ENCODE results near the gene HSD17B2.

HSD17B2 gene

GRCh38 chr16:82020051-82020450 is 15.0 kb upstream of the HSD17B2 start:
- no peak for DNase-seq

DNA sequence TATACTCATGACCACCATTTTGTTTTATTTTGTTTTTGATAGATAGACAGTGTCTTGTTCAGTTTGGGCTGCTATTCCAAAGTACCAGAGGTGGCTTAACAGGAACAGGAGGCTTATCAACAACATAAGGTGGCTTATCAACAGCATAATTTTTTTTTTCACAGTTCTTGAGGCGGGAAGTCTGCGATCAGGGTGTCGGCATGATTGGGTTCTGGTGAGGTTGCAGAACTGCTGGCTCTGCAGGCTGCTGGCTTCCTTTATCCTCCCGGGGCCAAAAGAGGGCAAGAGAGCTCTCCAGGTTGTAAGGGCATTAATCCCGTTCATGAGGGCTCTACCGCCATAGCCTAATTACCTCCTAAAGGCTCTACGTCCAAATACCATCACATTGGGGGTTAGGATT is 11.8 kb upstream of the HSD17B2 start:
- DNase-seq = no peak

GRCh38 chr16:82024316-82024715 is 10.7 kb upstream of the HSD17B2 start:
- no peak for DNase-seq

DNA sequence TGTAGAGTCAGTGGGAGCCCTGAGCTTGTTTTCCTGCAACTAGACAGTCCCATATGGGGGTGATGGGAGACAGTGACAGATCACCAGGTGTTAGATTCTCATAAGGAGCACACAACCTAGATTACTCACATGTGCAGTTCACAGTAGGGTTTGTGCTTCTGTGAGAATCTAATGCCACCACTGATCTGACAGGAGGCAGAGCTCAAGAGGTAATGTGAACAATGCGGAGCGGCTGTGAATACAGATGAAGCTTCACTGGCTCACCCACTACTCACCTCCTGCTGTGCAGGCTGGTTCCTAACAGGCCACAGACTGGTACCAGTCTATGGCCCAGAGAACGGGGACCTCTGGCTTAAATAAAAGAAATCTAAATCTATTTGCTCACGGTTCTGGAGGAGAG is 10.2 kb upstream of the HSD17B2 start:
- DNase-seq = no peak

DNA sequence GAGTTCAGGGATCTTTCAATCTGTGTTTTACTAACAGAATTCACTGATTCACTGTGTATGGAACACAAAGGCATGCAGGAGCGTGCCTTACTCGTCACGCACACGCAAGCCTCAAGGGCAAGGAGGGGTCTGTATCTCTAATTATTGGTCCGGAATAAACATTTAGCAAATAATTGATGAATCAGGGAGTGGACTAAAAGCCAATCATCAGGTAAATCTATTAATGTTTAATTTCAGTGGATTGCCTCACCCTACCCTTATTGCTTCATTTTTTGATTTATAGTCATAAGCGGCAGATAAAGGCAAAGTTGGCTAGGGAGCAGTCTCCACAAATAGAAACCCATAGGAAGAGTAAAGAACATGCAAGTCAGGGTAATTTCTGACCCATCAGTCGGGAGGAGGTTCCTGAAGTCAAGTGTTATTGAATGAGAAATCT is 7.4 kb upstream of the HSD17B2 start:
- DNase-seq = no peak

- DNase-seq = no peak
These were observed 3.7 kb upstream of the HSD17B2 start for GRCh38 chr16:82031116-82032084.

DNA sequence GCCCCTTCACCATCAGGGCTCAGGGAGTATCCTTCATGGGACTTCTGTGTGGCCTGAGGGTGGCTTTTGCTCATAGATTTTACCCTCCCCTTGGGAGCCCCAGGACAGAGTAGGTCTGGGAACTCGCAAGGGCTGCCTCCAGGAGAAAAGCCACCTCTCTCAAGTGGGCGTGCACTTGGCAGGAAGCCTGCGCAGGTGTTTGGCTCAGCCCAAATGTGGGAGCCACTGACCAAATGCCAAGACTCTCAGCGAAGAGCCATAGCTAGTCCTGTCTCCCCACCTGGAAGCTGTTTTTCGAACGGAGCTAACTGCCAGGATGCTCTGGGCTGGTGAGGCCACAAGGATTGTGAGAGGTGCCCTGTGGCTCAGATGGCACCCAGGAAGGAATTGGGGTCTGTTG is 2.0 kb upstream of the HSD17B2 start:
- no peak for DNase-seq

- DNase-seq = no peak
These were observed 1.3 kb upstream of the HSD17B2 start for GRCh38 chr16:82033683-82034300.

DNA sequence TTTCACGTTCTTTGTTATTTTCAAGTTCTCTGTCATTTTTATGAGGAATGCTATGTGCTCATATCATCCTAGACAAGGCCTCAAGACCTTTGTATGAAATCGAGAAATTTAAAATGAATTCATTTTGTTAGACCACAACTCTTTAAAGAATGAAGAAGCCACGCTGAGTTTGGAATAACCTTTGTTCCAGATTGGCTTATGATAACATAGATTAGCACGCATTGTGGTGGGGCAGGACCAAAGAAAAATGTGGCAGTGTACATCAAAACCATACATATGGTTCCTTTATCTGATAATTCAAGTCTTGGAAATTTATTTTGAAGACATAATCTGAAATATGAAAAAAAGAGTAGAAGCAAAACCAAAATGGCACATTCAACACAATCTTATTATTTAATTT is 2.2 kb downstream of the HSD17B2 start:
- no peak for DNase-seq

- no peak for DNase-seq
These were observed 2.6 kb downstream of the HSD17B2 start for GRCh38 chr16:82037666-82038065.

DNA sequence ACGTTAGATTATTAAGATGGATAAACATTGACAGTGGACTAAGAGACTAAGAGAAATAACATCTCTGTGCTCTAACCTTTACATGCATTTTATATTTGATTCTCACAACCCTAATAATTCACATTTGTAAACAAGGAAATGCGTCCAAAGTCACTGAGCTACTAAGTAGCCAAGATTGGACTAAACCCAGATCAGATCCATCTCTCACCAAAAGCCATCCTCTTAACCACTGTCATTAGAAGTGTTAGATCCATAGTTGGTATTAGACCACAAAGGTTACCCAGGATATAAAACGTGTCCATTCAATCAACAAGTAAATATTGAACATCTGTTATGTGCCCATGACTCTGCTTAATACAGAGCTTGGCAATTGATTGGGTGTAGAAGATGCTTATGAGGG is 5.2 kb downstream of the HSD17B2 start:
- no peak for DNase-seq

GRCh38 chr16:82041542-82041941 is 6.5 kb downstream of the HSD17B2 start:
- DNase-seq = no peak

- DNase-seq = no peak
These were observed 7.1 kb downstream of the HSD17B2 start for GRCh38 chr16:82042144-82042543.

GRCh38 chr16:82042846-82043245 is 7.8 kb downstream of the HSD17B2 start:
- DNase-seq = no peak

GRCh38 chr16:82043680-82044584 is 8.9 kb downstream of the HSD17B2 start:
- no peak for DNase-seq

- DNase-seq = no peak
These were observed 9.5 kb downstream of the HSD17B2 start for GRCh38 chr16:82044585-82044911.

GRCh38 chr16:82045465-82045864 is 10.4 kb downstream of the HSD17B2 start:
- no peak for DNase-seq

- no peak for DNase-seq
These were observed 11.5 kb downstream of the HSD17B2 start for GRCh38 chr16:82046541-82046940.

DNA sequence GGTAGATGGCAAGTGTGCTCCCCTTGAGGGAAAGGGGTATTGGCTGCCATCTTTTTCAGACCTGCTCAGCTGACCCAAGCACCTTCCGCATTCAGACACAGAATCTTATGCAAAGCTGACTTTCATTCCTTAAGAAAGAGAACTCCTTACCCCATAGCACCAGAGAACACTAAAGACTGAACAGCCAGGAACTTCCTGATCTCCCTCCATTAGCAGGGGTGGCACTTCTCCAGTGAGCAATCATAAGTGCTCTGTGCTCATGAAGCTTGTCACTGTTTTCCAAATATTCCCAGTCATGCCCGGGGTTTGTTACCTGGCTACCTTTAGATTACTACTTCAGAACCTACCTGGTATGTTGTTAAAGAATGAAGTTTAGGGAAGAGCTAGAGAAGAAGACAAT is 11.9 kb downstream of the HSD17B2 start:
- DNase-seq = no peak

- DNase-seq = no peak
These were observed 12.3 kb downstream of the HSD17B2 start for GRCh38 chr16:82047374-82047773.

DNA sequence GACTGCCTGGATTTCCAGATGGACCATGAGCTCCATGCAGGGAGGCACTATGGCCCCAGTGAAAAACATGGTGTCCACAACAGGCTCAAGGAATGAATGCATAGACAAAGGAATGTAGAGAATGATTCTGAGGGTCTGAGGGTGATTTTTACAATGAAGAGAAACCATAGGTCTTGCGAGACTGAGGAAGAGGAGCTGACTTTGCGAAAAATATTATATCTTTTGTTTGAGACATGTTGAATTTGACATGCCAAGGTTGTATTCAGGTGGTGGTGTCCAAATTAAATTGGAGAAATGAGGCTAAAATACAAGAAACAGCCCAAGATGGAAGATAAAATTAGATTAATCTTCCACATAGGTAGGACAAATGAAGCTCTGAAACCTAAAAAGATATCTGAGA is 12.7 kb downstream of the HSD17B2 start:
- no peak for DNase-seq

- no peak for DNase-seq
These were observed 14.4 kb downstream of the HSD17B2 start for GRCh38 chr16:82049484-82049883.

DNA sequence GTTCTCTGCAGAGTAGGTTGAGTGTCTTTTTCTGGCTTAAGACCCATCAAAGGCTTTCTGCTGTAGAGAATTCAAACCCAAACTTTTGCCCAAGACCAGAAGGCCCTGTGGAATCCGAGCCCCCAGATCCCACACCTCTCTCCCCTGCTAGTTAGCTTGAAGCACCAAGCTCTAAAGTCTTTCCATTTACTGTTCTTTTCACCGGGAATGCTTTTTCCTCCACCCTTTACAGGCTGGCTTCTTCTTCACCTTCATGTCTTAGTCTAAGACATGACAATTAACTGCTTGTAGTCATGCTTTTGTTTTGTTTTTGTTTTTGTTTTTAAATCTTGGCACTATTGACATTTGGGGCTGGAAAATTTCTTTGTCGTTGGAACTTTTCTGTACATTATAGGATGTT is 15.5 kb downstream of the HSD17B2 start:
- no peak for DNase-seq

Data from stimulated activated CD4-positive, alpha-beta T cell treated with anti-CD3 and anti-CD28 coated beads, Interleukin-15, amount 100 ng/mL, for 24 hours (primary cell).